Smooth muscle cell (in vitro differentiated cells): ENCODE data around the gene CCDC186. TPM values are rescaled to one million over a fixed set of nuclear protein-coding genes. Genes with fewer than 3 reads are reported as not detected.

Experiments
- DNase-seq: peaks from one replicate; lab custom pipeline; 2025; ENCODE audit not compliant: unreplicated experiment; lab: John Stamatoyannopoulos, UW
- H2AFZ ChIP-seq: fragments of 200-600 bp; sonication (generic); 2 replicates; pipeline ENCODE4 v1.6.0; 2016; ENCODE audit warnings: antibody characterized with exemption, low read depth, mild to moderate bottlenecking
- H3F3A ChIP-seq: fragments of 200-600 bp; sonication (generic); 2 replicates; pipeline ENCODE4 v1.6.0; 2017; ENCODE audit warnings: antibody characterized with exemption, low read depth
- H3K27ac ChIP-seq: fragments of 200-600 bp; sonication (generic); 2 replicates; pipeline ENCODE4 v1.5.1; 2016; ENCODE audit warnings: low read depth, mild to moderate bottlenecking
- H3K27me3 ChIP-seq: fragments of 200-600 bp; sonication (generic); 2 replicates; pipeline ENCODE4 v1.6.1; 2016; ENCODE audit warnings: low read depth, mild to moderate bottlenecking
- H3K36me3 ChIP-seq: fragments of 200-600 bp; sonication (generic); 2 replicates; pipeline ENCODE4 v1.5.1; 2016; ENCODE audit warnings: low read depth
- H3K4me1 ChIP-seq: fragments of 200-600 bp; sonication (generic); 2 replicates; pipeline ENCODE4 v1.5.1; 2016; ENCODE audit warnings: low read depth
- H3K4me2 ChIP-seq: fragments of 200-600 bp; sonication (generic); 2 replicates; pipeline ENCODE4 v1.6.0; 2016; ENCODE audit warnings: mild to moderate bottlenecking
- H3K4me3 ChIP-seq: fragments of 200-600 bp; sonication (generic); 2 replicates; pipeline ENCODE4 v1.5.1; 2016; ENCODE audit warnings: mild to moderate bottlenecking
- H3K79me2 ChIP-seq: fragments of 200-600 bp; sonication (generic); 2 replicates; pipeline ENCODE4 v1.6.0; 2016; ENCODE audit warnings: low read depth, mild to moderate bottlenecking
- H3K9ac ChIP-seq: fragments of 200-600 bp; sonication (generic); 2 replicates; pipeline ENCODE4 v1.6.0; 2016; ENCODE audit warnings: low read depth
- H3K9me3 ChIP-seq: fragments of 200-600 bp; sonication (generic); replicated peaks from 2 replicates; pipeline ENCODE4 v1.5.1; 2016; ENCODE audit warnings: low read depth
- H4K20me1 ChIP-seq: fragments of 200-600 bp; sonication (generic); 2 replicates; pipeline ENCODE4 v1.6.0; 2016; ENCODE audit warnings: low read depth
- CTCF ChIP-seq: fragments of 200-600 bp; sonication (generic); IDR thresholded peaks from 2 replicates; pipeline ENCODE4 v1.5.1; 2017; ENCODE audit warnings: borderline replicate concordance, mild to moderate bottlenecking, antibody characterized with exemption; ENCODE audit not compliant: insufficient read depth, poor library complexity, severe bottlenecking
- WGBS: methylation state at CpG from one replicate; pipeline ENCODE4 v1.1.7; 2016; ENCODE audit warnings: low lambda C conversion rate; 5-methylcytosine and 5-hydroxymethylcytosine counted together
- polyA plus RNA-seq: library from polyadenylated mRNA; unstranded; fragments of >200 nt; fragmentation: Nextera tagmentation; extraction: Ambion mirVana; gene quantifications from 2 replicates; pipeline ENCODE4 v1.2.1, GENCODE V29; 2016
- total RNA-seq: library from RNA; depleted of rRNA; stranded (reverse); fragments of >200 nt; gene quantifications from 2 replicates; pipeline ENCODE4 v1.2.3, GENCODE V29; 2014

Gene CCDC186
- total and polyA plus RNA-seq, 2 experiments from 2014 or later, result 14.6 to 27.9 TPM

GRCh38 chr10:114179148-114179547, 5.1 kb upstream of the CCDC186 start, which contains the start of gene TDRD1:
Gene TDRD1, plus strand, starts transcription at chr10:114179353. Its CDS starts 8,479 bp downstream, at chr10:114187832.
- Histone ChIP-seq H3K4me3 (no peak within 1 kb of the TSS), H4K20me1 (no peaks in the 10 kb centered on the region), H3K27ac (no peak within 1 kb of the TSS), H3K27me3 (no peaks in the 10 kb centered on the region), H3K36me3 (no peaks in the 10 kb centered on the region), H3F3A (no peaks in the 10 kb centered on the region), H3K4me1 (peaks cover 3% of the 10 kb centered on the region), H3K79me2 (peaks cover under 1% of the 10 kb centered on the region), H3K4me2 (no peak within 1 kb of the TSS), H3K9me3 (no peaks in the 10 kb centered on the region), H2AFZ (no peak within 1 kb of the TSS), H3K9ac (no peak within 1 kb of the TSS)
- no peak for DNase-seq
- 76% methylated on average over 26 of the region's 28 CpGs for WGBS
- TF ChIP-seq CTCF, result no peak

- Histone ChIP-seq H3K27me3 (no peaks in the 10 kb centered on the region), H3K4me2 (no peak overlapping the region), H3K79me2 (peaks cover 27% of the 10 kb centered on the region), H2AFZ (no peak overlapping the region), H4K20me1 (peaks cover 17% of the 10 kb centered on the region), H3K4me3 (no peak overlapping the region), H3F3A (no peaks in the 10 kb centered on the region), H3K27ac (no peak overlapping the region), H3K9ac (no peak overlapping the region), H3K4me1 (peaks cover 3% of the 10 kb centered on the region), H3K36me3 (no peaks in the 10 kb centered on the region), H3K9me3 (no peaks in the 10 kb centered on the region)
- DNase-seq, result no peak
- WGBS, result 80% methylated on average over 1 of the region's 1 CpG
- TF ChIP-seq CTCF, result no peak
Observed at GRCh38 chr10:114176511-114176910, 2.5 kb upstream of the CCDC186 start.

GRCh38 chr10:114175667-114176066, 1.7 kb upstream of the CCDC186 start:
- Histone ChIP-seq H3K27me3 (no peaks in the 10 kb centered on the region), H2AFZ (no peak overlapping the region), H3K27ac (no peak overlapping the region), H3K79me2 (peaks cover 36% of the 10 kb centered on the region), H3K9me3 (no peaks in the 10 kb centered on the region), H4K20me1 (peaks cover 25% of the 10 kb centered on the region), H3K4me3 (no peak overlapping the region), H3K36me3 (no peaks in the 10 kb centered on the region), H3K9ac (no peak overlapping the region), H3K4me1 (peaks cover 3% of the 10 kb centered on the region), H3F3A (no peaks in the 10 kb centered on the region), H3K4me2 (no peak overlapping the region)
- no peak for DNase-seq
- WGBS, result 96% methylated on average over 1 of the region's 1 CpG
- TF ChIP-seq CTCF, result no peak

- no peak for TF ChIP-seq CTCF
- H3K4me2 ChIP-seq, result peak overlapping the region; percentile 88
- 10% methylated on average over 19 of the region's 19 CpGs for WGBS
Observed at GRCh38 chr10:114174695-114175188, 739 bp upstream of the CCDC186 start.

More at GRCh38 chr10:114174695-114175188, 739 bp upstream of the CCDC186 start:
- no peak for DNase-seq
- Histone ChIP-seq H3K4me1 (peaks cover 3% of the 10 kb centered on the region), H3K4me3 (peak overlapping the region; percentile 98), H4K20me1 (peaks cover 35% of the 10 kb centered on the region), H3K36me3 (no peaks in the 10 kb centered on the region), H2AFZ (peak overlapping the region; percentile 94), H3K27me3 (no peaks in the 10 kb centered on the region), H3F3A (no peaks in the 10 kb centered on the region), H3K27ac (peak overlapping the region; percentile 95), H3K9me3 (no peaks in the 10 kb centered on the region), H3K79me2 (peaks cover 45% of the 10 kb centered on the region), H3K9ac (peak overlapping the region; percentile 98)
